Astrocyte of the hippocampus (primary cell): ENCODE data around the gene NRTN.

Experiments used
- DNase-seq: peaks from one replicate; pipeline ENCODE4 v3.0.0; 2011; ENCODE audit warnings: low read depth, low spot score

The NRTN gene

DNA sequence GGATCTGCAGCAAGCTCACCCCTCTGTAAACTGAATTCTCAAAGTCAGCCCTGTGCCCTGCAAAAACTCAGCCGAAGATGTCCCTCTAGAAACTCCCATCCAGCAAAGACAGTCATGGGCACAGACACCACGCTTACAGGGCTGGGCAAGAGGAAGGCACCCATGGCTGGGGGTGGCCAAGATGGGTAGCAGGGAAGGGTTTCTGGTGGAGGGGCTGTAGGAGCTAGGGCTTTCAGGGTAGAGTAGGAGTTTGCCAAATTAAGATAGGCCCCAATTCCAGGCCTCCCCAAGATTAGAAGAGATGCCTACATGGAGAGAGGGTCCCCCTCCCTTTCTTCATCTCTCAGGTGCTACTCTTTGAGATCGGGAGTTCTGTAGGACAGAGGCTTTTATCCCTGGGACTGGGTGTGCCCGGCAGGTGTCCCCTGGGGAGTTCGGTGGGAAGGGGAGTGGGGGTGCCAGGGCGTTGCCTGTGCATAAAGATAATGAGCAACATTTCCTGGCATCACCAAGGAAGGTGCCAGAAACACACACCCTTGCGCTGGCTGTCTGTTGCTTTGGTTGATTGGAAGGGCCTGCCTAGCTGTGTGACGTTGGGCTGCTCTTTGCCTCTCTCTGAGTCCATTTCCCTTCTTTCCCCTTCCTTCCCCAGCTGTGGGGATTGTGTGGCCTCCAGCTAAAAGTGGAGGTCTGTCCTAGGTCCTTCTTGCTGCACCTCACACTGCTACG, 9.4 kb downstream of the NRTN start:
- DNase-seq = no peak

DNA sequence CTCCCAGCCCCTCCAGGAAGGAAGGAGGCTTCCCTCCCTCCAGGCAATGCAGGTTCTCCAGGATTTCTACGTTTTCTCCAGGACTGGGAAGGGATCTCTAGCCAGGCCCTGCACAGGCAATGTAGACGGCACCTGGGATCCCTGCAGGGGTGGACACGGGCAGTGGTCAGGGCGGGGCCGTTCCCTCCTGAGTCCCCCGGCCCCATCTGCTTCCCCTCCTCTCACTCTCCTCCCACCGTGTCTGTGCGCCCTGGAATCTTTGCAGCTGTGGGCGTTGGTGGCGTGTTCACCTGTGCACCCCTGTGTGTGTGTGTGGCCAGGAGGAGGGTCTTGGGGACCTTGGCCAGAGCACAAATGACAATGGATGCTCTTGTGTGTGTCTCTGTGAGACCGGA, 10.0 kb downstream of the NRTN start:
- DNase-seq = no peak

DNA sequence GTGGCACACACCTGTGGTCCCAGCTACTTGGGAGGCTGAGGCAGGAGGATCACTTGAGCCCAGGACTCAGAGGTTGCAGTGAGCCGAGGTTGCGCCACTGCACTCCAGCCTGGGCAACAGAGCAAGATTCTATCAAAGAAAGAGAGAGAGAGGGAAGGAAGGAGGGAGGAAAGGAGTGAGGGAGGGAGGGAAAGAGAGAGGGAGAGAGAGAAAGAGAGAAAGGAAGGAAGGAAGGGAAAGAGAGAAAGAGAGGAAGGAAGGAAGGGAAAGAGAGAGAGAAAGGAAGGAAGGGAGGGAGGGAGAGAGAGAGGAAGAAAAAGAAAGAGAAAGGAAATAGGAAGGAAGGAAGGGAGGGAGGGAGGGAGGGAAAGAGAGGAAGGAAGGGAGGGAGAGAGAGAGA, 12.4 kb downstream of the NRTN start:
- DNase-seq = no peak

DNA sequence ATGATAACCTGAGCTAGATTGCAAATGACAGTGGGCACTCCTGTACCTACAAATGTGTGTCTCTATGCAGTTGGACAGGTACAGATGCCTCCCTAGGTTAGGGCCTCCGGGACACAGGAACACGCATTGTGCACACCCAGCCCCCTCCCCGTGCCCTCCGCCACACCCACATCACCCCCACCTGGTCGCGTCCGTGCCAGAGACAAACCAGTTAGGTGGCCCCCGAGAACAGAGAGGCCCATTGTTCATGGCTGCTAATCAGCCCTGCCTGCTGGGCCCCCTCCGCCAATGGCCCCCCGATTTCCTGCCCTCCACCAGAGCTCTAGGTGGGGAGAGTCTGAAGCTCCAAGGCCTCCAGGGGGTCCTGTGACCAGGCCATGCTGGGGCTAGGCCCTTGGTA, 13.7 kb downstream of the NRTN start:
- no peak for DNase-seq

DNA sequence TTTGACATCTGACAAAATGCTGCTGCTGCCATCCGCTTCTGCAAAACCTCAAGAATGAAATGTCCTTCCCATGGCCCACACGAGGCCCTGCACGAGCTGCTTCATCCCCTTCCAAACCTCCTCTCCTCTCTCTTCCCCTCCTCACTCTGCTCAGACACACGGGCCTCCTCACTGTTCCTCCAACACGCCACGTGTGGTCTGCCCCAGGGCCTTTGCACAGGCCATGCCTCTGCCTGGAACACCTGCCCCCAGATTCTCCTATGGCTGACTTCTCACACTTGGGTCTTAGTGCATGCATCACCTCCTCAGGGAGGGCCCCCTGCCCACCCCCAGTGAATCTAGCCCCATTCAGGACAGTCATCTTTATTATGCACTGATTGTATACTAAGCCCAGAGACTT, 15.9 kb downstream of the NRTN start:
- no peak for DNase-seq

DNA sequence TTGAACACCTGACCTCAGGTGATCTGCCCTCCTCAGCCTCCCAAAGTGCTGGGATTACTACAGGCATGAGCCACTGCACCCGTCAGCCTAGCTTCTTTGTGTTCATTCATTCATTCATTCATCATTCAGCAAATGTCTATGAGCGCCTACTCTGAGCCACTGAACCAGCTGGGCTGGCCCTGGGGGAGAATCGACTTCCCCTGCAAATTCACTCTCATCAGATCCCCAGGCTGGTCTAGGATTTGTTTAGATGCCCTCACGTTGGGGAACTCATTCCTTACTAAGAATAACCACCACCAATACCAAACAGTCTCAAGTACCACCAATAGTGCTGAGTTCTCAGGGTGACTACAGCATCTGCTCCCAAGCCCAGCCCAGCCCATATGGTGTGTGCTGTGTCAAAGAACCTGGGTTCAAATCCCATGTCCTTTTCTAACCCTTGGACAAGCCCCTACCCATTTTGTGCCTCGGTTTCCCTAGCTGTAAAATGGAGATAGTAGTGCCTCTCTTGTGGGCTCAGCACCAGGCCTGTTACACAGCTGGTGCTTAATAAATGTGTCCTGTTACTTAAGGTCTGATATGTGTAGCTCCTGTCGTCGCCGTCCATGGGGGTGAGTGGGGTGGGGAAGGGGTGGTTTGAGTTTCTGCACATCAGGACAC, 16.8 kb downstream of the NRTN start:
- DNase-seq = no peak

DNA sequence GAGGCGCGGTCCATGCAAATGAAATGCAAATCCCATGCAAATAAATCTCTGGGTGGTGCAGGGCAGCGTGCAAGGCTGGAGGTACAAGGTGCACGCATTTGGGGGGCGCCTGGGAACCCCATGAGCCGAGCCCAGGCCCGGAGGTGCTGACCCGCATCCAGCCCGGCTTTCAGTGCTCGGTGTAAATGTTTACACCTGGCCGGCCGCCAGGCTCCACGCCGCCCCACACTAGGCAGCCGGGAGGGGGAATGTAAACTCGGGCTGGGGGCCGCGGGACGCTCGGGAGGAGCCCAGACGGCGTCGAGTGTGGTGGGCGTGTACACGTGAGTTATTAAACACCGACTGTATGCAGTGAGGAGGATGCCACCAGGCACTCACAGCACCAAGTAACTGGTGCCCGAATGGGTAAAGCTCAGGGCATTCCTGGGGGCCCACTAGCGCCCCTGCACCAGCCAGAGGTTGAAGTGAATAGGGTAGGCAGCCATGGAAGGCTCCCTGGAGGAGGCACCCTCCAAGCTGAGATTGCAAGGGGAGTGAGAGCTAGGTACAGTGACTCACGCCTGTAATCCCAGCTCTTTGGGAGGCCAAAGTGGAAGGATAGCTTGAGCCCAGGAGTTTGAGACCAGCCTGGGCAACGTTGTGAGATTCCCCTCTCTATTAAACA, 17.4 kb downstream of the NRTN start:
- DNase-seq = no peak

DNA sequence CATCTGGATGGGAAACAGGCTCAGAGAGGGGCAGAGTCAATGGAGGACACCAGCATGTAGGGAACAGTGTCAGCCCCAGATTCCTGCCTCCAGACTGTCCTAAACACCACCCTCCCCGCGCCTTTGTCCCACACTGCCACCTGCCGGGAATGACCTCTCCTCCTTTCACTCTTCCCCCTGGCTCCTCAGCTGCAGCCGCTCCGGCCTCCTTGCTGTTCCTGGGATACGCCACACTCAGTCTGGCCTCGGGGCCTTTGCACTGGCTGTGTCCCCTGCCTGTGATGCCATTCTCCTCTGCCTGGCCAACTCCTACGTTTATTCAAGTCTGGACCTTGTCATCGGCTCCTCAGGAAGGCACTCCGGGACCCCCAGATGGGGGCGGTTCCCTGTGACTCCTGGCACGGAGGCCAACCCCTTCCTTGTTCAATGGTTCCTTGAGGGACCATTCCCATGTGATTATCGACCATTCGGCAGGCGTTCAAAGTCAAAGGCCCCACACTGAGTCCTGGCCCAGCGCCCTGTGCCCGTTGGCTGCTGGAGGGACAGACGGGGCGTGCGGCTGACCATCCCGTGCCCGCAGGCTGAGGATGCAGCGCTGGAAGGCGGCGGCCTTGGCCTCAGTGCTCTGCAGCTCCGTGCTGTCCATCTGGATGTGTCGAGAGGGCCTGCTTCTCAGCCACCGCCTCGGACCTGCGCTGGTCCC, 18.9 kb downstream of the NRTN start:
- no peak for DNase-seq

DNA sequence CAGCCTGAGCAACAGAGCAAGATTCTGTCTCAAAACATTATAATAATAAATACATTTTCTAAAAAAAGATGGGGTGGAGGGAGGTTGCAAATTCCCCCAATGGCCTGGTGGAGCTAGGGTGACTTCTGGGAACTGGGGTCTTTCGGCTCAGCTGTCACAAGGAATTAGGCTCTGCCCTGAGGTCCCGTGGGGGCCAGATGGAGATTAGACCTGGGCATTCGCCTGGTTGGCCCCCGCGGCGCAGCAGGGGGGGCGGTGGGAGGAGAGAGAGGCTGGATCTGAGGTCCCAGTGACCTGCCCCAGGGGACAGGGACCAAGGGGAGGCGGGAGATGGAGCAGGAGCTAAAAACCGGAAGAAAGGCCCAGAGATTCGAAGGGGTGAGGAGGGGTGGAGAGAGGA, 19.9 kb downstream of the NRTN start:
- DNase-seq = no peak

DNA sequence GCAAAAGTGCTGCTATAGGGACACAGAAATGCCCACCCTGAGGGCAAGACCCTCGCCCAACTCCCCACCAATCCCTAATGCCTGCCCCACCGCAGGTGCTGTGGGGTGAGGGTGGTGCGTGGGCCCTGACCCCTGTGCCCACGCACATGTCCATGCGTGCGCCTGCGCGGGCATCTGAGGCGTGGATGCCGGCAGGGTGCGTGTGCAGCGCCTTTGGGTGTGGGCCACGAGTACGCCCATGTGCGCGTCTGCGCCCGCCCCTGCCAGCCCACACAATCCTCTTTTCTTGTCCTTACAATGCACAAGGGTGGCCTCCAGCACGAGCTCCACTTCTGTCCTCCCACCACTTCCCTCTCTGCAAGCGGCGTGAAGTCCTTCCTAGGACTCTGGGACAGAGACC, 20.3 kb downstream of the NRTN start:
- no peak for DNase-seq

DNA sequence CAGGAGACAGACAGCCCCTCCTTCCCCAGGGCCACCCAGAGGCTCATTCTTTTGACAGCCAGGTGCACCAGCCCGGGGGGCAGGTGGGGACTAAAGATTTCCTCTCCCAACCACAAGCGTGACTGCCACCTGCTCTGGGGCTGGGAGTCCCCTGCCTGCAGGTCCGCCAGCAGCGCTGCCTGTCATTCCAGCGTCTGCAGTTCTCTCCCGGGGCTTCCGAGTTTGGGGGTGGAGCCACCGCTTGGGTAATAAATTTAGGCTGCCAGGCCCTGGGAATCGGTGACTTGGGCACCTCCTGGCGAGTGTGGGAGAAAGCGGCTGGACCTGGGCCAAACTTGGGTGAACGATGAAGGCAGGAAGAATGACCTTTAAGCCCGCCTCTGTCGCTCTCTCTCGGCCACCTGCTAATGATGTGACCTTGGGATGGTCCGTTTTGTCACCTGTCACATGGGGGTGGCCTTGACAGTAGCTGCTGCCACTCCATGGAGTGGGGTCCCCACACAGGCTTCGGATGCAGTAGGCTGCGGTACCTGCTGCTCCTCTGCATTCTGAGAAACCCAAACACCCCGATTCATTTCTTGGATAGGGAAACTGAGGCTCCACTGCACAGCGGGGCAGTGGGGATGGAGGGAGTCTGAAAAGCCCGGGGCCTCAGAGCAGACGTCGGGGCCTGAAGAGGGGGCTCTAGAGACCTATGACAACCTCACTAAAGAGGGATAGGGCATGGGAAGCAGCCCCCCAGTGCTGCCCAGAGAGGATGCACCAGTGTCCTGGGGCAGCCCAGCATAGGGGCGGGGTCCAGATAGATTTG, 21.9 kb downstream of the NRTN start:
- peak; percentile 51 for DNase-seq

DNA sequence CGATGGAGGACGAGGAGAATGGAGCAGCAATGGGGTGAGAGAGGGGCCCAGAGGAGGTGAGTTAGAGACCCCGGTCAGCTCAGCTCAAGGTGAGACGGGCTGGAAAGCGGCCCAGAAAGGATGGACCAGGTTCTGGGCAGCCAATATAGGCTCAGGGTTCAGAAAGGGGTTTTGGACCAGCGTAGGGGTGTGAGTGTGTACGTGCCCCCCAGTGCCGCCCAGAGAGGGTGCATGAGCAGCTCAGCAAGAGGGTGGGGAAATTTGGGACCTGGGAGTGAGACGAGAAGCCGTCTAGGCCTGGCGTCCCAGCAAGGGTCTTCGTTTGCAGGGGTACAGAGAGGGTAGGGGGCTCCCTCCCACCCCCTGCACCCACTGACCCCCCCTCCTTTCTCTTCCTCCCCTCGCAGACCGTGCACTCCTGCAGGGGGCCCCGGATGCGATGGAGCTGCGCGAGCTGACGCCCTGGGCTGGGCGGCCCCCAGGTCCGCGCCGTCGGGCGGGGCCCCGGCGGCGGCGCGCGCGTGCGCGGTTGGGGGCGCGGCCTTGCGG, 22.5 kb downstream of the NRTN start:
- no peak for DNase-seq

DNA sequence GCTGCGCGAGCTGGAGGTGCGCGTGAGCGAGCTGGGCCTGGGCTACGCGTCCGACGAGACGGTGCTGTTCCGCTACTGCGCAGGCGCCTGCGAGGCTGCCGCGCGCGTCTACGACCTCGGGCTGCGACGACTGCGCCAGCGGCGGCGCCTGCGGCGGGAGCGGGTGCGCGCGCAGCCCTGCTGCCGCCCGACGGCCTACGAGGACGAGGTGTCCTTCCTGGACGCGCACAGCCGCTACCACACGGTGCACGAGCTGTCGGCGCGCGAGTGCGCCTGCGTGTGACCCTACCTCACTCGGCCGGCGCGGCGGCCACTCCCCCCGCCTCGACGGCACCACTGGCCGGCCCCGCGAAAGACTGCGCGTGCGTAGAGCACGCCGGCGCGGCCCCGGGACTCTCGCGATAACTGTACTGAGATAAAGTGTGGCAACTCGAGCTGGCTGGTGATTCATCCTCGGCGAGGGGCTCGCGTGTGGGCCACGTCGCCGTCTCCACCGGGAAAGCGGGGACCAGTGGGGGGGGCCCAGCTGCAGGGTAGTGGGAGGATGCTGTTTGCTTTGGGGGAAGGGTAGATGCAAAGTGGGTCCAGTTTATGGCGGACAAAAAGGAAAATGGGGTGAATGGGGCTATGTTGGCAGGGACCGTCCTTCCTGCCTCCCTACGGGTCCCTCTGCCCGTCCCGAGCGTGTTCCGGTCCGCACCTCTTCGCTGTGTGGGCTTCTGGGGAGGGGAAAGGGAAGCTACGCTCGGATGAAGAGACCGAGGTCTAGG, 23.2 kb downstream of the NRTN start:
- peak; percentile 98 for DNase-seq

DNA sequence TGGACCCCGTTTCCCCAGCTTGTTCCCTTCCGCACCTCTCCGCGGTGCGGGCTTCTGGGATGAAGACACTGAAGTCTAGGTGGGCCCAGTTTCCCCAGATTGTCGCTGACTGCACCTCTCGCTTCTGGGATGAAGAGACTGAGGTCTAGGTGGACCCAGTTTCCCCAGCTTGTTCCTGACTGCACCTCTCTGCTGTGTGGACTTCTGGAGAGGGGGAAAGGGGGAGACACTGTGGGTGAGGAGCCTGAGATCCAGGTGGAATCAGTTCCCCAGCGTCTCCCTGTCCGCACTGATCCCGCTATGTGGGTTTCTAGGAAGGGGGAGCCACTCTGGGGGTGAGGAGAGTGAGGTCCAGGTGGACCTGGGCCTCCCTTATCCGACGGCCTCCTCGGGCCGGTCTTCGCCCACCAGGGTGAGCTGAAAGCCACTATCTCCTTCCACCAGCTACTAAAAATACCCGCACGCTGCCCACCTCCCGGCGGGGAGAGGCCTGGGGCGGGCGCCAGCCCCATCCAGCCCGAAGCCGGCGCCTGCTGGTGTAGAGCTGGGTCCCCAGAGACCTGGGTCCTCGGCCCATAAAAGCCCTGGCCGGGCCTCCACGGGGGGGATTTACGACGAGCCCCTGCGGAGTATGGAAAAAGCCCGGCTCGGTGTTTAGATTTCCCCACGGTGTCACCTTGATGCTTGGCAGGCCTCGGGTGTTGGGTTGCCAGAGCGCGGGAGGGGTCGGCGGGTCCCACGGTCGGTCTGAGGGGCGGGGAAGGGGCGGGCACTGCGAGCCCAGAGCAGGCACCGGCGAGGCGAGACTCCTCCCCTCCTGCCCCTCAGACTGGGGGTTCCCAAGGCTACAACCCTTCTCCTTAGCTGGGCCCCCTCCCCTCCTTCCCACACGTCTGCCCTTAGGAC, 24.0 kb downstream of the NRTN start:
- peak; percentile 52 for DNase-seq

DNA sequence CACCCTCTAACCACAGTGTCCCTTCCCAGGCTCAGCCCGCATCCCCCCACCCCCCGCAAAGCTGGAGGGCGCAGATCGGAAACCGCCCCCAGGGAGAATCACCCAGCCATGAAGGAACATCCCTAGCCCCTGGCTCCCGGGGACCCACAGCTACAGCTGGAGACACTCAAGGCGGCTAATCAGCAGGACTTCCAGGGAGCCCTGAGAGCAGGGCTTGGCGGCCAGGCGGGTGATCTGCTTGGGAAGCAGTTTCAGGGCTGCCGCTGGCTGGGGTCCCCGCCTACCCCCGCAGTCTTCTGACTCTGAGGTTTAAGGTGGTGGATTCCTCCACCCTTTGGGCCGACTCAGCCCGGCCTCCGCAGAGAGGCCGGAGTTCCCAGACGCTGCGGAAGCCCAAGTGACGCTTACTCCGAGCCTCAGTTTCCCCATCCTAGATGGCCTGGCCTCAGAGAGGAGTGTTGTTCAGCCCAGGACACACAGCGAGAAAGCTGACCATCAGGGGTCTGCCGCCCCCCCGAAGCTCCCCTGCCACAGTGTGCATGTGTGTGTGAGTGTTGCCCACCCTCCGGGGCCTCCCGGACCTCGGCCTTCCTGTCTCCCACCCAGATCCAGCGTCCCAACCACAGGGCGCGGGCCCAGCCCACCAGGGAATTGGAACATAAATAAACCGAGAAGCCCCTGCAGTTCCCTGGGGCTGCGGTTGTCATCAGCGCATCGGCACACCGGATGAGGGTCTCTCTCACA, 24.9 kb downstream of the NRTN start:
- no peak for DNase-seq

DNA sequence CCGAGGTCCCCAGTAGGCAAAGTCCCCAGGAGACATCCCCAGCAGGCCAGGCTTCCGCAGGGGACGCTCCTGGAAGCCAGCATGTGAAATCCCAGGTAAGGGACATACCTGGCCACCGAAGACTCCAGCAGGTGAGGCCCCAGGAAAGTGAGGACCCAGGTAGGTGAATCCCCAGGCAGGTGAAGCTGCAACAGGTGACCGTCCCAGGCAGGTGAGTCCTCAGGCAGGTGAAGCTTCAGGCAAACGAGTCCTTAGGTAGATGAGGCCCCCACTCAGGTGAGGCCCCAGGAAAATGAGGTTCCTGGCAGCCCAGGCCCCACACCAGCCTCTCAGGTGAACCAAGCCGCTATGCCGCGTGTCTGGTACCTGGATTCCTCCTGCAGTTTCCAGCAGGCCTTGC, 26.3 kb downstream of the NRTN start:
- no peak for DNase-seq

DNA sequence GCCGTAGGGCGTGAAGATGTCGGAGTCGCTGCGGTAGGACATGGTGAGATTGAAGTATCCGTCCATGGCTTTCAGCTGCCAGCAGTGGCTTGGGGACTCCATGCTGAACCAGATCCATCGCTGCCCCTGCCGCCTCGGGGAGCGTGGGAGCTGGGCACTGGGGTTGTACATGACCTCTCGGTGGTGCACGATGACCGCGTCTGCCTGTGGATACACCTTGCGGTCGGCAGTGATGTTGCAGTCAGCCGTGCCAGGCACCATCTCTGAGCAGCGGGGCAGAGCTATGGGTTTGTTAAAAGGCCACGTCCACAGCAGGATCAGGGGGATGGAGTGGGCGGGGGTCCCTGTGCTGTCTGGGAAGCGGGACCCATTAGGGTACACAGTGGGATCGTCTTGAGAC, 27.2 kb downstream of the NRTN start:
- DNase-seq = no peak

DNA sequence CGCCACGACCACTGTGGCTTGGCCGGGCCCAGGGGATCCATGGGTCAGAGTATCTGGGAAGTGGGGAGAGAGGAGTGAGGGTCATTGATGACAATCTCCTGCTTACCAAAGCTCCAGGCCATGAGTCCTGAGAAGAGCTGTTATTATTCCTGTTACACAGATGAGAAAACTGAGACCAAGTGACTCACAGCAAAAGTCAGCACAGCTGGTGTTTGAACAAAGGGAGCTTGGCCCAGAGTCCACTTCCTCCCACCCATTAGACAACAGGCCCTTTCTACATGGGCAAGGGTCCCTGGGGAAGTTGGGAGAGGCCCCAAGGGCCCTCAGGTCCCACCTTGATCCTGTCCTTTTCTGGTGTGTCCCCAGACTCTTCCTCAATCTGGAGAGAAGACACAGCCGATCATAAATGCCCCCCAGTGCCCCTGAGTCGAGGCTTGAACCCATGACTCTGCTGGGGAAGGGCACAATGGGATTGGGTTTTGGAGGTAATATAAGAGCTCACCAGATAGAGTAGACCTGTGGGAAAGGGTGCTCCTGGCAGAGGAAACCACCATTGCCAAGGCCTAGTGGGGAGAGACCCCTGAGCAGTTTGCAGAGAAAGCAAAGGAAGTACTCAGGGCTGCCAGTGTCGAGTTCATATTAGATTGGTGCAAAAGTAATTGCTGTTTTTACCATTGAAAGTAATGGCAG, 27.8 kb downstream of the NRTN start:
- no peak for DNase-seq
